Gastrocnemius medialis (tissue), 4 donors: Measurements from ENCODE around the gene ZNF516.

Experiments used
- POLR2A ChIP-seq, 2 donors: fragments of 450-650 bp; IDR thresholded peaks; one replicate each; pipeline ENCODE4 v1.6.1; 2017; ENCODE audit warnings: antibody characterized with exemption in 2 of 2, mild to moderate bottlenecking in 2 of 2, moderate library complexity in 2 of 2
- TF ChIP-seq, protein P1 (sequence below), 5 experiments: fragments of 450-650 bp in 3 of 5; fragments of 200-600 bp in 2 of 5; sonication (generic) in 2 of 5; IDR thresholded peaks in 4 of 5; conservative IDR thresholded peaks in 1 of 5; 1 replicate in 4 of 5; 2 replicates in 1 of 5; pipeline ENCODE4 v1.5.1; 2016 to 2019; ENCODE audit warnings: antibody characterized with exemption in 5 of 5, mild to moderate bottlenecking in 3 of 5, moderate library complexity in 3 of 5

DNA sequence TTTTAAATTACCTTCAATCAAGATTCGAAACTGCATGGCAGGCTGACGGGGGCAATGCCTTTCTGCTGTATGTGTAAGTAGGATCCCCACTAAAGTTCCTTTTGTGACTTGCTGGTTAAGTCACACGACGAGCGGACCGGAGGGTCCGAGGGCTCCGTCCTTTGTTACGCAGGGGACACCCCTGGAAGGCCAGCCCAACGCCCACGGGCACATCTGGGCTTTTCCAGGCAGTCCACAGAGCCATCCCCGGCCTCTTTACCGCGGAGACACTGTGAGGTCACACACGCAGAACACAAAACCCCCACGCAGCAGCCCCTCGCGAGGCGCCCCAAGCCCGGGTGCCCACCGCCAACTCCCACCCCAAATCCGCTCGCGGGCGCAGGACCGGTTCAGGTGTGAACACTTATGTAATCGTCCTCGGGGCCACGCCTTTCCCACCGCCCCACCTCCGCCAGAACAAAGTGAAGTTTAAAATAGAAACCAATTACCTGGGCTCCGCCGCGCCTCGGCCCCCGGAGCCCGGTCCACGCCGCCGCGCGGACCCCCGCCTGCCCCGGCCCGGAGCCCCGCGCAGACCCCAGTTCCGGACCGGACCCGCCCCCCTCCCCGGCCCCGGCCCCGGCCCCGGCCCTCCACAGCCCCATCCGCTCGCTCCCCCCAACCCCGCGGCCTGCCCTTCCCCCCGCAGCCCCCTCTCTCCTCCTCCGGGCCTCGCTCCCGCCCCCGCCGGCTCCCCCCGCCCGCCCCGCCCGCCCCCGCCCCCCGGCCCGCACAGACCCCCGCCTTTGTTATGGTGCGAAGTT, 4.2 kb downstream of the ZNF516 start:
- TF ChIP-seq, protein P1, sequence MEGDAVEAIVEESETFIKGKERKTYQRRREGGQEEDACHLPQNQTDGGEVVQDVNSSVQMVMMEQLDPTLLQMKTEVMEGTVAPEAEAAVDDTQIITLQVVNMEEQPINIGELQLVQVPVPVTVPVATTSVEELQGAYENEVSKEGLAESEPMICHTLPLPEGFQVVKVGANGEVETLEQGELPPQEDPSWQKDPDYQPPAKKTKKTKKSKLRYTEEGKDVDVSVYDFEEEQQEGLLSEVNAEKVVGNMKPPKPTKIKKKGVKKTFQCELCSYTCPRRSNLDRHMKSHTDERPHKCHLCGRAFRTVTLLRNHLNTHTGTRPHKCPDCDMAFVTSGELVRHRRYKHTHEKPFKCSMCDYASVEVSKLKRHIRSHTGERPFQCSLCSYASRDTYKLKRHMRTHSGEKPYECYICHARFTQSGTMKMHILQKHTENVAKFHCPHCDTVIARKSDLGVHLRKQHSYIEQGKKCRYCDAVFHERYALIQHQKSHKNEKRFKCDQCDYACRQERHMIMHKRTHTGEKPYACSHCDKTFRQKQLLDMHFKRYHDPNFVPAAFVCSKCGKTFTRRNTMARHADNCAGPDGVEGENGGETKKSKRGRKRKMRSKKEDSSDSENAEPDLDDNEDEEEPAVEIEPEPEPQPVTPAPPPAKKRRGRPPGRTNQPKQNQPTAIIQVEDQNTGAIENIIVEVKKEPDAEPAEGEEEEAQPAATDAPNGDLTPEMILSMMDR (IDR thresholded peaks at IDR 0.05 in 4 of 5, conservative IDR thresholded peaks at IDR 0.05 in 1 of 5): no peak
- TF ChIP-seq POLR2A (IDR thresholded peaks at IDR 0.05): peak in 1 of 2 donors; percentile 22
